ENCODE measurements around the gene ZSWIM5. TPM values are rescaled to one million over a fixed set of nuclear protein-coding genes. Genes with fewer than 3 reads are reported as not detected.
"Not testable (repeated sequence)": the region's sequence is repeated elsewhere in the genome, so short reads cannot be mapped to it uniquely, and the experiment has no call there.

Gene ZSWIM5
- 0.35 and 0.75 TPM in 2 replicates for total RNA-seq

- DNase-seq (ENCODE audit: low read depth): no peak
Observed at GRCh38 chr1:45205910-45206721, at the start of gene ZSWIM5. Gene ZSWIM5 (minus strand): TSS chr1:45206605. CDS start chr1:45206350, 255 bp downstream.

- no peak for DNase-seq (ENCODE audit: low read depth)
Observed at GRCh38 chr1:45254490-45254889, 48.1 kb upstream of the ZSWIM5 start.

GRCh38 chr1:45250544-45250943 lies 44.1 kb upstream of the ZSWIM5 start:
- no peak for DNase-seq (ENCODE audit: low read depth)

GRCh38 chr1:45248004-45248403 lies 41.6 kb upstream of the ZSWIM5 start:
- not testable (repeated sequence) for DNase-seq (ENCODE audit: low read depth)

GRCh38 chr1:45246760-45247159 lies 40.4 kb upstream of the ZSWIM5 start:
- peak; percentile 65 for DNase-seq (ENCODE audit: low read depth)

GRCh38 chr1:45246359-45246758 lies 40.0 kb upstream of the ZSWIM5 start:
- DNase-seq (ENCODE audit: low read depth): not testable (repeated sequence)

DNA sequence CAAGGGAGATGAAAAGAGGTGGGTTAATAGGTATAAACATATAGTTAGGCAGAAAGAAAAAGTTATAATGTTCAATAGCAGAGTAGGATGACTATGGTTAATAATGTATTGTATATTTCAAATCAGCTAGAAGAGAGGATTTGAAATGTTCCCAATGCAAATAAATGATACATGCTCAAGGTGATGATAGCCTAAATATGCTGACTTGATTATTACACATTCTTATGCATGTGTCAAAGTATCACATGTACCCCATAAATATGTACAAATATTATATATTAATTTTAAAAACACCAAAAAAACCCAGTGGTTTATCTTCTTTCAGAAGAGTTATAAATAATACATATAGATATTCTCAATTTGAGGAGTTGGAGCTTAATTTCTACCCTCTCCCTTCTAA lies 38.3 kb upstream of the ZSWIM5 start:
- no peak for DNase-seq (ENCODE audit: low read depth)

- DNase-seq (ENCODE audit: low read depth): no peak
Observed at GRCh38 chr1:45243476-45244343, 37.3 kb upstream of the ZSWIM5 start.

DNA sequence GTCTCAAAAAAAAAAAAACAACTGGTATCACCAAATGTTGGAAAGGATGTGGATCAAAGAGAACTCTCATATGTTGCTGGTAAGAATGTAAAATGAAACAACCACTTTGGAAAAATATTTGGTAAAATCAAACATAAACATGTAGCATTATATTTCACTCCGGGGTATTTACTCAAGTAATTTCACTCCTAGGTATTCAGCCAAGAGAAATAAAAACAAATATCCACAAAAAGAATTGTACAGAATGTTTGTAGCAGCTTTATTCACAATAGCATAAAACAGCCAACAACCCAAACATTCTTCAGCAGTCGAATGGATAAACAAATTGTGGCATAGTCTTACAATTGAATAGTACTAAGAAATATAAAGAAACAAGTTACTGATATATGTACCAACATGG lies 32.4 kb upstream of the ZSWIM5 start:
- no peak for DNase-seq (ENCODE audit: low read depth)

DNA sequence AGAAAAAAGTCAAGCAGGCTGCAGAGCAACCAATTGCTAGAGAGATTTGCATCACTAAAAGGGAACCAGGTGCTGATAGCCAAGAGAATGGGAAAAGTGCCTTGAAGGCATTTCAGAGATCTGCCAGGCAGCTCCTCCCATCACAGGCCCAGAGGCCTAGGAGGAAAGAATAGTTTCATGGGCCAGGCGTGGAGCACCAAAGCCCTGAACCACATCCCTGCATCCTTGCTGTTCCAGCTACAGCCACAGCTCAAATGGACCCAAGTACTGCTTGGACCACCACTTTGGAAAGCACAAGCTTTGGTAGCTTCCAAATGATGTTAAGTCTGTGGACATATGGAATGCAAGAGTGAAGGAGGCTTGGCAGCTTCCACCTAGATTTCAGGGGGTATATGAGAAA lies 29.7 kb upstream of the ZSWIM5 start:
- DNase-seq (ENCODE audit: low read depth): no peak

DNA sequence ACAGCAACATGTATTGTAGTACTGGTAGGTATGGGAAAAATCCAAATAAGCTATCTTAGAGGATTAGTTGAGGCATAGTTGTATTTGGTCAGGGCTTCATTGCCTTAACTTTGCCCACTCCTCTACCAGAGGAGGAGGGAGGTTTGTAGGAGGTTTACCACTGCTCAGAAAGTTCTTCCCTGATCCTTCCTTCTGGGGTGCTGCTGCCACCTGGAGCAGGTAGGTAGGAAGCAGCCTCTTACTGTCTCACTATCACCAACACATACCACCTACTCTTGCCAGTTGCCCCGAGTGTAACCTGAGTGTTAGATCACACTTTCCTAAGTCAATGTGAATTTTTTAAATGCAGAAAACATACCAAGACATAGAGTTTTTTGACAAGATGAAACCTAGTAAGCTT lies 24.1 kb upstream of the ZSWIM5 start:
- no peak for DNase-seq (ENCODE audit: low read depth)

- DNase-seq (ENCODE audit: low read depth): no peak
Observed at GRCh38 chr1:45225598-45225997, 19.2 kb upstream of the ZSWIM5 start.

GRCh38 chr1:45223710-45224109 lies 17.3 kb upstream of the ZSWIM5 start:
- not testable (repeated sequence) for DNase-seq (ENCODE audit: low read depth)

GRCh38 chr1:45221716-45222115 lies 15.3 kb upstream of the ZSWIM5 start:
- DNase-seq (ENCODE audit: low read depth): no peak

DNA sequence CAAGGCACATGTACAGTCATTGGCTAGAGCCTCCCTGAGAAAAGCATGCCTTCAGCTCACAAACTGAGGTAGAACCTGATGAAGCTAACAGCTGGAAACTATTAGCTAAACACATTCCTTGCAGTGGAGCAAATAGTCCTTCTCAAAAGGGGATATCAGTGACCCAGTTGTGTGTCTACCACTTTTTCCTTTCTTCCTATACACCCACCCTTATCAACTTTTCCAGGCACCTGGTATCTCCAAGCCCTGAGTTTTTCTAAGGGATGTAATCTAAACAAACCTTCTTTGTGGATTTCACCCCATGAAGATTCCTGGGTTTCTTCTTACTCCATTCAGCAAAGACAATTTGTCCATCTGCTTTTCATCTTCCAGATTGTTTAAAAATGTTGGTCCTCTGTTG lies 10.5 kb upstream of the ZSWIM5 start:
- no peak for DNase-seq (ENCODE audit: low read depth)

GRCh38 chr1:45216200-45216541 lies 9.8 kb upstream of the ZSWIM5 start:
- no peak for DNase-seq (ENCODE audit: low read depth)

- no peak for DNase-seq (ENCODE audit: low read depth)
Observed at GRCh38 chr1:45215485-45216199, 9.2 kb upstream of the ZSWIM5 start.

- no peak for DNase-seq (ENCODE audit: low read depth)
Observed at GRCh38 chr1:45213892-45214291, 7.5 kb upstream of the ZSWIM5 start.

GRCh38 chr1:45211076-45211475 lies 4.7 kb upstream of the ZSWIM5 start:
- no peak for DNase-seq (ENCODE audit: low read depth)

GRCh38 chr1:45206808-45207623 lies 611 bp upstream of the ZSWIM5 start:
- no peak for DNase-seq (ENCODE audit: low read depth)

All from renal cortical epithelial cell (primary cell).